Measurements from ENCODE around the gene MAP3K8. TPM values are rescaled to one million over a fixed set of nuclear protein-coding genes. Genes with fewer than 3 reads are reported as not detected.
"Not testable (repeated sequence)": the region's sequence is repeated elsewhere in the genome, so short reads cannot be mapped to it uniquely, and the experiment has no call there.

Gene MAP3K8
- total RNA-seq, 1 experiment from 2014 or later: 10.7 TPM

DNA sequence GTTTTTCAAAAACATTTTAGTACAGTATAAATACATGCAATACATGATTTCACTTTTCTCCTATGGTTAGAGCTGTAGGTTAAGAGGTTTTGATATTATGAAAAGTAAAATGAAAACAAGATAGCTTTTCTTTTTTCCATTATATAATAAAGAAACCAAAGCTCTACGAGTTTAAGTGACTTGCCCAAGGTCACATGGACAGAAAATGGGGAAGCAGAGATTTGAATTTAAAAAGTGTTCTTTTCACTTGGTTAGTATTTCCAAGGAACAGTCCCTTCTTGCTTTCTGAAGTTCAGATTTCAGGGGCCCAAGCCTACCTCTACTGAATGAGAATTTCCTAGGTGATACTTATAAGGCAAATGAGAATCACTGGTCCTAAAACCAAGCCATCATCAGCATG is 13.2 kb upstream of the MAP3K8 start:
- DNase-seq (ENCODE audit: low spot score): no peak
- in situ Hi-C loops (cut with HindIII; ENCODE audit: low sequenced_read_pairs): no loop called here

DNA sequence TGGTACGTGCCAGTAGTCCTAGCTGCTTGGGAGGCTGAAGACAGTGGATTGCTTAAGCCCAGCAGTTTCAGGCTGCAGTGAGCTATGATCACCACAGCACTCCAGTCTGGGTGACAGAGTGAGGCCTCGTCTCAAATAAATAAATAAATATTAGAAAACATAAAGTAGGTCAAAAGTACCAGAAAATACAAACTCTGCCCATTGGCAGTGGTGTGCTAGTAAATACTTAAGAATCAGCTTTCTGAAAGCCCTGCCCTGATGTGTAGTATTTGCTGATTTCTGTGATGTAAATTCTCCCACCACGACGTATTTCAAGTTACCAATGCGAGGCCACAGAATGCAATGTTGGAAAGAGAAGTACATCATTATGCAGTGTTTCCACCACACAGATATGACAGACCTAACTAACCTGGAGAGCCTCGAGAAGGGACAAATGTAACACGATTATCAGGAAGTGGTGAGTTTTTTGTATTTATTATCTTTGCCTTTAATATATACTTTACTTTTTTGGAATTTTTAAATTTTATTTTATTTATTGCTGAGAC is 11.8 kb upstream of the MAP3K8 start:
- no peak for DNase-seq (ENCODE audit: low spot score)
- in situ Hi-C loops (cut with HindIII; ENCODE audit: low sequenced_read_pairs): no loop called here

DNA sequence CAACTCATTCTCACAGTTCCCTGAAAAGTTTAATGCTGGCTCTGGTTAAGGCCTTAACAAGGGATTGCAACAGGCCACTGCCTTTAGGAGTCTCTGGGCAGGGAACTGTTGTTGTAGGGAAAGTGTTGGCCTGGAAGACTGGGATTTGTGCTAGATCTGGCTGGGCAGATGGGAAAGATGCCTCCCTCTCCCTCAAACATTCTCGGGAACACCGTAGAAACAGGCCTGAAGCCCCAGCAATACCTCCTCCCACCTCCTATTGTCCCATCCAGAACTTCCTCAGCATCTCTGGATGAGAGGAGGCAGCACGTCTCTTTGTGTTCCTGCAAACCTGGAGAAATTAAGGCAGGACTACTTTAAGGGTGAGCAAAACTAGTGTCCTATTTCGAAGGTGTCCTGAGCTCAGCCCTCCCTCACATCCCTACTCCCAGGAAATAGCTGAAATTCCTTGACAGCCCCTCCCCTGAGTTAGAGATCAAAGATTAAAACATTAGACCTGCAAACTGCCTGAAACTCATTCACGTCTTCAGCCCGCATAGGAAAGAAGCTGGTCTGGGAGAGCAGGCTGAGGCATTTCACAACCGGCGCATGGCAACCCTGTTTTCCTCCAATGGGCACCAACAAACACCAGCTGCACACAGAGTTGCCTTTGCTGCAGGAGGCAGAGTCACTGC is 10.9 kb upstream of the MAP3K8 start:
- peak; percentile 30 for DNase-seq (ENCODE audit: low spot score)
- in situ Hi-C loops (cut with HindIII; ENCODE audit: low sequenced_read_pairs): no loop called here

DNA sequence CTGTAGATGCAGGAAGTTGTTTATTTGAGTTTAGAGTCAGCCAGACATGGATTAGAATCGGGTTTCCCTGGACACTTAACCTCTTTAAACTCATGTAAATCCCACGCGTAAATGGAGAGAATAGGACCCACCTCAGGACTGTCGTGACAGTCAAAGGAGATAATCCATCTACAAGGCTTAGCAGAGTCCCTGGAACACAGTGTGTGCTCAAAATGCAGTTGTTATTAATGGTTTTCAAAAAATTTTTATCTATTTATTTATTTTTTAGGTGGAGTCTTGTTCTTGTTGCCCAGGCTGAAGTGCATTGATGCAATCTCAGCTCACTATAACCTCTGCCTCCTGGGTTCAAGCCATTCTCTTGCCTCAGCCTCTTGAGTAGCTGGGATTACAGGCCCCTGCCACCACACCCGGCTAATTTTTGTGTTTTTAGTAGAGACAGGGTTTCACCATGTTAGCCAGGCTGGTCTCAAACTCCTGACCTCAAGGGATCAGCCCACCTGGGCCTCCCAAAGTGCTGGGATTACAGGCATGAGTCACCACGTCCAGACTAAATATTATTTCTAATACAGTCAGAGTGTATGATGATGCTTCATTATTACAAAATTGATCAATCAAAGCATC is 10.2 kb upstream of the MAP3K8 start:
- in situ Hi-C loops (cut with HindIII; ENCODE audit: low sequenced_read_pairs); DNase-seq (ENCODE audit: low spot score): not testable (repeated sequence)

DNA sequence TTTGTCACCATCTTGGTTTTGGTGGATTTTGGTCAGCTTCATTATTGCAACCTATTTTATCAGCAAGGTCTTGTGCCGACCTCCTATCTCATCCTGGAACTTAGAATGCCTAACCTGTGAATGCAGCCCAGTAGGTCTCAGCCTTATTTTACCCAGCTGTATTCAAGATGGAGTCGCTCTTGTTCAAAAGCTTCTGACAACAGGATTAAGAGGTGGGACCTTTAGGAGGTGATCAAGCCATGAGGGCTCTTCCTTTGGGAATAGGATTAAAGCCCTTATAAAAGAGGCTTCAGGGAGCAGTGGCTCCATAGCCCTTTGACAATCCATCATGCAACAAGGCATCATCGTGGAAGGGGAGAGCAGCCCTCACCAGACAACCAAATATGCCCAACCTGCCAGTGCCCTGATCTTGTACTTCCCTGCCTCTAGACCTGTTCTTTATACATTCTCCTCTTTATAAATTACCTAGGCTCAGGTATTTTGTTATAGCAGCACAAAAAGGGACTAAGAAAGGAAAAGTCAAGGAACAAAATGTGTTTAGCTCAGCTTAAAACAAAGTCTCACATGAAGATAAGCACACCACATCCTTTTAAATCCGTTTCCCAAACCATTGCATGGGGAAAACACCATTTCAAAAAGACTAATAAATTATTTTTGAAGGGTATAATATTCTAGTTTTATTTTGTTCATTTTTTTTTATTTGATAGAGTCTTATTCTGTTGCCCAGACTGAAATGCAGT is 8.5 kb upstream of the MAP3K8 start:
- DNase-seq (ENCODE audit: low spot score): no peak
- in situ Hi-C loops (cut with HindIII; ENCODE audit: low sequenced_read_pairs): no loop called here

DNA sequence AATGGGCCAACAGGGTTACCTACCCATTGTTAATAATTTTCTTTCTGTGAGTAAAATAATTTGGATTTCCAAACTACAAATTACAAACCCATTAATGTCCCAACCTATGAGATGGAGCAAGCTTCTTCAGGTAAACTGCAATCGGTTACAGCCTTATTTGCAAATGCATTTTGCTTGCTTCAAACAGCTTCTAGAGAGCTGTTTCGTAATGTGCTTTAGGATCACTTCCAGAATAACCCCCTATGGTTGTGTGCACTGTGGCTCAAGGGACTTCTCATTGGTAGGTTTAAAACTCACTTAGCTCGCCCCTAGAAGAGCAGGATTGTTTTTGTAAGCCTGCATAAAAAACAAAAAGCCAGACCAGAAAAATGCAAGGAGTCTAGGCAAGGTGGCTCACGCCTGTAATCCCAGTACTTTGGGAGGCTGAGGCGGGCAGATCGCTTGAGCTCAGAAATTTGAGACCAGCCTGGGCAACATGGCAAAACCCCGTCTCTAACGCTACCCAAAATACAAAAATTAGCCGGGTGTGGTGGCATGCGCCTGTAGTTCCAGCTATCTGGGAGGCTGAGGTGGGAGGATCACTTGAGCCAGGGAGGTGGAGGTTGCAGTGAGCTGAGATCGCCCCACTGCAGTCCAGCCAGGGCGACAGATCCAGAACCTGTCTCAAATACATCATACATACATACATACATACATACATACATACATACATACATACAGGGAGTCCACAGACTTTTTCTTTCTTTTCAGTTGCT is 3.3 kb upstream of the MAP3K8 start:
- in situ Hi-C loops (cut with HindIII; ENCODE audit: low sequenced_read_pairs): no loop called here
- no peak for DNase-seq (ENCODE audit: low spot score)

DNA sequence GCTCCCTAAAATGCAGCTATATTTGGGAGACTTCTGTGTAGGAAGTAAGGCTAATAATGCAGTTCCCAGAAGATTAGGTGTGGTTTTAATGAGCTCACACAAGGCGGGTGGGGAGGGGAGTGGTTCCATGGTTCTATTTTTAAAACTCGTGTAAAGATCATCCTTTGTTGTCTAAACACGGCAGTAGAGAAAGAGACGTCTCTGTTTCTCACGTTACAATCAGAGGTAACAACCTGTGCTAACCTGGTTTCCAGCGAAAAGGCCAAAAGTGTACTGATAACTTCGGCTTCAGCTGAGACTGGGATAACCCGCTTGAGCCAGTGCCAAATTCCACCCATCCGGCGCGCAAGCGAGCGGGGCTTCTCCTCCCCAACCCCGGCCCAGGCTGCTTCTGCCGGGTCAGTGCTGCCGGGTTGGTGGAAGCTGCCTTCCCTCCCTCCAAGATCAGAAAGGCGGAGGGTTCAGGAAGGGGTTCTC is 2.5 kb upstream of the MAP3K8 start:
- in situ Hi-C loops (cut with HindIII; ENCODE audit: low sequenced_read_pairs): no loop called here
- DNase-seq (ENCODE audit: low spot score): no peak

DNA sequence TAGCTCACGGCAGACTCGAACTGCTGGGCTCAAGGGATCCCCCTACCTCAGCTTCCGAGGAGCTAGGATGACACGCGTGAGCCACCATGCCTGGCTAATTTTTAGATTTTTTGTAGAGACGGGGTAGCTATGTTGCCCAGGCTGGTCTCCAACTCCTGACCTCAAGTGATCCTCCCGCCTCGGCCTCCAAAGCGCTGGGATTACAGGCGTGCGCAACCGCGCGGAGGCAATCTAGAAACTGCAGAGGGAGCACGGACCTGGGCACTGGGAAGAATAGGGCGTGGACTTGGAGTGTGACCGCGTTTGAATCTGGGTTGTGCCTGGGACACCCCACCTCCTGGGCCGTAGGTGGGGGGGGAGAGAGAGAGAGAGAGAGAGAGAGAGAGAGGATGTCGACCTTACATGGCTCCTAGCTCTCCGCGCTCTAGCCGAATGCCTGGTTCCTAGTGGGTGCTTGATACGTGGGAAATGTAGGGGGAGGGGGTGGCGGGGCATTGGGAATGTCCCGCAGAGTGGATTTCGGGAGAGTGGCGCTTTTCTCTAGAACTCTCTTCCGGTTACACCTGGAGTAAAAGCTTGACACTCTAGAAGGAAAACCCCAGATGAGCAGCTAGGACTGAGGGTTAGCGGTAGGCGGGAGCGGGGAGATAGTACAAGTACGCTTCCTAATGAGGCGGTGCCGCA is 1.2 kb upstream of the MAP3K8 start:
- in situ Hi-C loops (cut with HindIII; ENCODE audit: low sequenced_read_pairs): no loop called here
- no peak for DNase-seq (ENCODE audit: low spot score)

DNA sequence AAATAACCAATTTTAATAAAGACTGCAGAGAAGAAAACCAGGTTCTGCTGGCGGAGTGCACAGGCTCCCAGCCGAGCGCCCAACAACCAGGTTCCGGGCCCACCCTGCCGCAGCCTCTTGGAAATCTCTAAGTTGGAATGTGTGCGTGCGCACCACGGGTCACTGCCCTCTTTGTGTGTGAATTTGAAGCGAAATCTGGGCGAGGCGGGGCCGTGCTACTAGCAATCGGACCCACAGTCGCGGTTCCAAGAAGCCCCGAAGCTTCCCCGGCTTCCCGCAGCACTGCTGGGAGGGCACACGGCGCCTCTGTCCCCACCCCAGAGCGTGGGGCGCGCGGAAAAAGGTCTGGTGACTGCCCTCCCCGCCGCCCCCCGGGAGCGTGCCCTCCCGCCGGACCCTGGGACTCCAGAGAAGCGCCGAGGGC is 666 bp upstream of the MAP3K8 start:
- peak; percentile 33 for DNase-seq (ENCODE audit: low spot score)
- in situ Hi-C loops (cut with HindIII; ENCODE audit: low sequenced_read_pairs): no loop called here

DNA sequence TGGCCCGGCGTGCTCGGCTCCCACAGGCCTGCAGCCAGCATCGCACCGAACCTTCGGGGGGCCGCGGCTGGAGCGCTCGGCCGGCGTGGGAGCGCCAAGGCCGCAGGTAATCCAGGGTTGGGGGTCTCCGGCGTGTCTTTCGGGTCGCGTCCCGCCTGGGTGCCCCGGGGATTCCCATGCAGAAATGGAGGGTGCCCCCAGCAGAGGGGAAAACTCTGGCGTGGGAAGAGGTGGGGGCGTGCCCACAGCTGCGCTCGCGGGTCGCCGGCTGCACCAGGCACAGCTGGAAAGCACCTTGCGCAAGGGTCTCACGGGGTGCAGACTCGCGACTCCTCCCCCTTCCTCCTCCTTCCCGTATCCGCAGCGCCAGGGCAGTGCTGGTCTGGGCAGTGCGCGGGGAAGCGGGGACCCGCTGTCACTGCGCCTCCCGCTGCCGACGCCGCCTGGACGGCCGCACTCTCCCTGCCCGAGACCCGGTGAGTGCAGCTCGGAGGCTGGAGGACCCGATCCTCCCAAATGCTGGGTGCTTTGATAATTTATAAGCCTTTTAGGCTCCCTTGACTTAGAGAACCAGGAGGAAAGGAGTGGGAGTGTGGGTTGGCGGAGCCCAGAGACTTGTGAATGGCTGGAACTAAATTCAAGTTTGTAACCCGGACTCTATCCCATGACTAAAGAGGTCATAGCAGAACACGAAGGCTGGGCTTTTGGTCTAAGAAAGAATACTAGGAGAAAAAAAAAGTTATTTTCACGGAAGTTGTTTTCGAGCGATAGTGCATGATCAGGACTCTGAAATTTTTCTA is 489 bp downstream of the MAP3K8 start:
- peak; percentile 21 for DNase-seq (ENCODE audit: low spot score)
- in situ Hi-C loops (cut with HindIII; ENCODE audit: low sequenced_read_pairs): no loop called here

DNA sequence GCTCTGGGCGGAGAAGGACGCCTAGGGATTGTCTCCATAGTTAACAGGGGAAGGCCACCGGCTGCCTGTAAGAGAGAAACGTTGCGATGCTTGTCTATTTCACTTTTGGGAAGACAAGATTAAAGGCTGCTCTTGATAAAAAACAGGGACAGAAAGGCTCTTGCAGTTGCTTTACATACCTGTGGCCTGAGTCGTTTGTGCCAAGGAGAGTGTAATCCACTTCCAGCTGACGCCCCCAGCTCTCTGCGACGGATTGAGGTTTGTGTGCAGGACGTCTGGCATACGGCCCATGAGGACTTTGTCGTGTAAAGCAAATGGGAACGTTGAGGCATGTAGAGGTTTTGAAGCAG is 1.1 kb downstream of the MAP3K8 start:
- DNase-seq (ENCODE audit: low spot score): no peak
- in situ Hi-C loops (cut with HindIII; ENCODE audit: low sequenced_read_pairs): no loop called here

DNA sequence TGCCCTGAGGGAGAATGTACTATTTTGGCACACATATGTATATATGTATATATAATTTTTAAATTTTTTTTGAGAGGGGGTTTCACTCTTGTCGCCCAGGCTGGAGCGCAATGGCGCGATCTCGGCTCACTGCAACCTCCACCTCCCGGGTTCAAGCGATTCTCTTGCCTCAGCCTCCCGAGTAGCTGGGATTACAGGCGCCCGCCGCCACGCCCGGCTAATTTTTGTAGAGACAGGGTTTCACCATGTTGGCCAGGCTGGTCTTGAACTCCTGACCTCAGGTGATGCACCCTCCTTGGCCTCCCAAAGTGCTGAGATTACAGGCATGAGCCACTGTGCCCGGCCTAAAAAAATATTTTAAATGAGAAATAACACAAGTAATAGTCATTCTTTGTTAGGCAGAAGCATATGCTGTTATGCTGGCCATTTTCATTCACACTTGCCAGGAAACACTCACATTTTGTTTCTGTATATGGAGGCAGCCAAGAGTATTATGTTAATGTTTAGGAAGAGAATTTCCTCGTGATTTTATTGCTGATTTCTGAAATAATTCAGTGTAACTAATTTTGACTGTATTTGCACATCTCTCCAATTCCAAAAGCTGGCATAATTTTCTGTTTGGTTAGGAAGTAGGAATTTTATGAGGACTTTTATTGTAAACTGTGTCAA is 1.6 kb downstream of the MAP3K8 start:
- in situ Hi-C loops (cut with HindIII; ENCODE audit: low sequenced_read_pairs); DNase-seq (ENCODE audit: low spot score): not testable (repeated sequence)

DNA sequence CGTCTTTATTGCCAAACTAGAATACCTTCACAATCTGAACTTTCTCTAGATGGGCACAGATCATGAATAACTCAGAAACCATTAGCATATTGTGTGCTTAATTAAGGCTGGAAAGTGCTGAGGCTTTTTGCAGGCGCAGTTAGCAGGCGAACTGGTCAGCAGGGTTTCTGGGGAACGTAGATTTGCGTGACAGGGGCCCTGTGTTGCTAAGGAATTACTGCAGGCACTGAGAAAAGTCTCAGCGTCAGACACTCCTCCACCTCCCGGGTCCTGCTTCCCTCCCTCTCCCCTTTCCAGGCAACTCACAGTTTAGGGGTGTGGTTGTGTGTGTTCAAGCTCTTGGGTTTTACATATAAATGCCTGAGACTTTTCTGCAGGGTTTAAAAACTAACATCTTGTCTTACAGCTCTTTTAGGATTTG is 2.2 kb downstream of the MAP3K8 start:
- peak; percentile 12 for DNase-seq (ENCODE audit: low spot score)
- in situ Hi-C loops (cut with HindIII; ENCODE audit: low sequenced_read_pairs): no loop called here

DNA sequence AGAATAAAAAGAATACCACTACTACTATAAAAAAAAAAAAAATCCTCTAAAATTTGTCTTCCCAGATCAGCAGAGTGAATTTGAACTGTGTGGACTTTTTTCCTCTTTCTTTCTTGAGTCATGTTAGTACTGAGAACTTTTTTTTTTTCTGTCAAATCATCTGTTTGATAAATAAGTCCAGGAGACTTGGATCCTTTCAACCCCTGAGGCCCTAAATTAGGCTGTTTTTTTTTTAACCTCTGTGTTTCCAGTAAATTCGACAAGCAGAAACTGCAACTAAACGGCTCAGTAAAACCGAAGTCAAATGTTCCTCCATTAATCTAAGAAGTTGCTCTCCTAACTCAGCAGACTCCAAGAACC is 2.7 kb downstream of the MAP3K8 start:
- DNase-seq (ENCODE audit: low spot score): no peak
- in situ Hi-C loops (cut with HindIII; ENCODE audit: low sequenced_read_pairs): no loop called here

DNA sequence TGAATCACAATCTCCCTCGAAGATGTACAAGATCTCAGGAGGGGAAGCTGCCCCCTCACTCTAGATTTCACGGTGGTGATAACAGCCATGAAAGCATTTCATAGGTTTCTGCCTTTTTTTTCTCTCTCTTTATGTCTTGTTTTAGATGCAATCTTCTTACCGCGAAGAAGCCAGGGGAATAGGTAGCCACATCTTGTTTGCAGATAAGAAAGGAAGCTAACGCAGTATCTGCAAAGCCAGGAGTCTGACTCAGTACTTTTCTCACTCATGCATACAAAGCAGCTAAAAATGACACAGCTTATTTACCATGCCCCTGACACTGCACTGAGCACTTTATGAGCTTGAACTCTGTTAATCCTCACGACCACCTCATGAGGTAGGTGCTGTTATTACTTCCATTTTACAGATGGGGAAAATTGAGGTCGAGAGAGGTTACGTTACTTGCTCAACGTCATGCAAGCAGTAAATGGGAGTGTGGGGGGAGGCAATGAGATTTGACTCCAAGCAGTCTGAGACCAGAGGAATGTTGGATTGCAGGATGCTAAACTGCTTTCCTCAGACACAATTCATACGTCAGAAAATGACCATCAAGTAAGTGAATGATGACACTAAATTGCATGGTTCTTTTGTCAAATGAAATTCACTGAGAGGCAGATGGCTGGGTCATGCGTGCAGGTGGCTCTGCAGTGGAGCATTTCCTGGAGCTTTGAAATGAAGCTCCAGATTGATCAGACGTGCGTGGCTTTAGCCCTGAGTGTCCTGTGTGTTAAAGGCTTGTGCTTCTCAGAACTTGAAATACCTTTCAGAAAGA is 3.3 kb downstream of the MAP3K8 start:
- DNase-seq (ENCODE audit: low spot score): no peak
- in situ Hi-C loops (cut with HindIII; ENCODE audit: low sequenced_read_pairs): no loop called here

DNA sequence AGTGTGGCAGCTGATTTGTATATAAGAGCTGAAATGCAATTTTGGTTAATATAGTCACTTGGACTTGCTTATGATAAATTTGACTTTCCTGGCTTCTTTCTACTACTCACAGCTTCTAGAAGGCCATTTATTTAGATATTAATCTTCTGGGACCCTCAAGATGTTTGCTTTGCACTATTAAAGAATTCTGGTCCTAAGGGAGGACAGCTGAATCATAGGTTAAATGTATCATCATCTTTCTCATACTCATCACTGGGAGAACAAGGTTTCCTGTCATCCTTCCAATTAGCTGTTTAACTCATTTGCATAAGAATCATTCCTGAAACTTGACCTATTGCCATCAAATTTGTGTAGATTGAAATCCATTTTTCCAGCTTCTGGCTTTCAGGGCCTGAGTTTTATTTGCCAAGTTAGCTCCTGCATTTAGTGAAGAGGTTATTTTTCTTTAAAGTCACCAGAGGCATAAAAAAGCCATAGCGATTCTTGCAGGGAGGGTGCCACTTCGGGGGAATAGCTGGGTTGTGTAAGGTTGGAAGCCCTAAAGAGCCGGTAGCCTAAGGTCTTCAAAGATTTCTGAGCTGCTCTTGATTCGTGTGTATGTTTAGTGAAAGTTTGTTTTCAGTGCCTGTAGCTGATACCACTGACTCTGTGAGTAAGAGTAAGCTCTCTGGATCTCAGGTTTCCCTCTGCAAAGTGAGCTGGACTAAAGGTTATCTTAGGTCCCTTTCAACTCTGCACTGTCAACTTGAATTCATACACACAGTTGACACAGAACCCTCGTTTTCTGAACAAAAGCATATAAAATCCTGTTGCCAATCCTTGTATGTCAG is 4.3 kb downstream of the MAP3K8 start:
- in situ Hi-C loops (cut with HindIII; ENCODE audit: low sequenced_read_pairs): no loop called here

More for the DNA sequence above, 4.3 kb downstream of the MAP3K8 start:
- no peak for DNase-seq (ENCODE audit: low spot score)

All from G401 (cell line).